Measurements from ENCODE around the gene TRMT2B. TPM values are rescaled to one million over a fixed set of nuclear protein-coding genes. Genes with fewer than 3 reads are reported as not detected.

TRMT2B gene
- total and polyA plus RNA-seq, 2 of the 13 experiments (the other 11 are each of a cell fraction or from before 2014, with no cell fraction given), result 7.0 to 11.2 TPM

- ATAC-seq, result peak; percentile 76
- no peak for FAIRE-seq
- H3K27ac ChIP-seq (ENCODE audit: extremely low read length, insufficient read depth, low read length), result no peak overlapping the region
- H3K36me3 ChIP-seq (replicated peaks in 1 of 2; ENCODE audit: control insufficient read depth in 1 of 2, insufficient read depth in 2 of 2, low read length in 2 of 2), result no peaks in the 10 kb centered on the region
- peak; percentile 39 for DNase-seq (ENCODE audit: low spot score)
- no TSS peak for BruUV-seq (replicated peaks)
- no peaks in the 10 kb centered on the region for H3K79me2 ChIP-seq (ENCODE audit: insufficient read depth, low read length)
- H3K9me3 ChIP-seq (ENCODE audit: low read length), result no peaks in the 10 kb centered on the region
- no peak overlapping the region for H3K4me2 ChIP-seq (ENCODE audit: low read depth, low read length)
- no peaks in the 10 kb centered on the region for H3K27me3 ChIP-seq (ENCODE audit: control insufficient read depth in 1 of 2, insufficient read depth in 2 of 2, low read length in 2 of 2)
- no peaks in the 10 kb centered on the region for H4K20me1 ChIP-seq (ENCODE audit: insufficient read depth, low read length)
- TF ChIP-seq PCBP1 (IDR thresholded peaks at IDR 0.05; ENCODE audit: borderline replicate concordance, low read depth, low read length) (no peak), FOSL2 (CRISPR knock-in tag; IDR thresholded peaks at IDR 0.05) (peak; percentile 78)
- H2AFZ ChIP-seq (ENCODE audit: low read length), result no peak overlapping the region
- ChIA-PET CTCF (ENCODE audit: low intra/inter-chr PET ratio, low total read pairs) (no interaction called here), POLR2A (no interaction called here)
- peaks cover 24% of the 10 kb centered on the region for H3K4me1 ChIP-seq (ENCODE audit: insufficient read depth, low read length)
- no peak overlapping the region for H3K4me3 ChIP-seq (replicated peaks in 1 of 3; ENCODE audit: insufficient read depth in 1 of 3, low read depth in 2 of 3, low read length in 3 of 3)
- intact Hi-C loops (cut with micrococcal nuclease; ENCODE audit: unreplicated experiment) (no loop called here), in situ Hi-C loops (cut with HindIII; ENCODE audit: extremely low pct_ligation_motif_present, low pct_unique_long_range_greater_than_20kb) (no loop called here)
- no peak overlapping the region for H3K9ac ChIP-seq (ENCODE audit: insufficient read depth, low read depth, low read length)
- WGBS (ENCODE audit: low lambda C conversion rate), result 80% methylated on average over 1 of the region's 6 CpGs
Measured at GRCh38 chrX:100980608-100981497, 71.1 kb downstream of the TRMT2B start.

GRCh38 chrX:100979881-100980607 lies 71.9 kb downstream of the TRMT2B start:
- H3K27me3 ChIP-seq (ENCODE audit: control insufficient read depth in 1 of 2, insufficient read depth in 2 of 2, low read length in 2 of 2), result no peaks in the 10 kb centered on the region
- H3K27ac ChIP-seq (ENCODE audit: extremely low read length, insufficient read depth, low read length), result no peak overlapping the region
- H3K4me3 ChIP-seq (replicated peaks in 1 of 3; ENCODE audit: insufficient read depth in 1 of 3, low read depth in 2 of 3, low read length in 3 of 3), result no peak overlapping the region
- POLR2A ChIA-PET, result no interaction called here
- no peak overlapping the region for H3K4me2 ChIP-seq (ENCODE audit: low read depth, low read length)
- H3K36me3 ChIP-seq (replicated peaks in 1 of 2; ENCODE audit: control insufficient read depth in 1 of 2, insufficient read depth in 2 of 2, low read length in 2 of 2), result no peaks in the 10 kb centered on the region
- FAIRE-seq (no peak), DNase-seq (ENCODE audit: low spot score) (peak; percentile 24), ATAC-seq (peak; percentile 56)
- H3K9me3 ChIP-seq (ENCODE audit: low read length), result no peaks in the 10 kb centered on the region
- H3K79me2 ChIP-seq (ENCODE audit: insufficient read depth, low read length), result no peaks in the 10 kb centered on the region
- 40% methylated on average over 1 of the region's 3 CpGs for WGBS (ENCODE audit: low lambda C conversion rate)
- no peak overlapping the region for H3K9ac ChIP-seq (ENCODE audit: insufficient read depth, low read depth, low read length)
- intact Hi-C loops (cut with micrococcal nuclease; ENCODE audit: unreplicated experiment), result no loop called here
- no peaks in the 10 kb centered on the region for H4K20me1 ChIP-seq (ENCODE audit: insufficient read depth, low read length)
- no TSS peak for BruUV-seq (replicated peaks)
- CTCF ChIA-PET (ENCODE audit: low intra/inter-chr PET ratio, low total read pairs), result no interaction called here
- TF ChIP-seq POLR2A (IDR thresholded peaks at IDR 0.05; ENCODE audit: insufficient read depth in 1 of 2, low read depth in 2 of 2, low read length in 2 of 2) (no peak), NFE2 (CRISPR knock-in tag; IDR thresholded peaks at IDR 0.05) (peak; percentile 29; the same call in 1 of the 2 replicates), DDIT3 (CRISPR knock-in tag; IDR thresholded peaks at IDR 0.05) (no peak), KAT2B (IDR thresholded peaks at IDR 0.05; ENCODE audit: borderline replicate concordance, low read depth, low read length) (no peak), MTA3 (CRISPR knock-in tag; IDR thresholded peaks at IDR 0.05) (no peak)
- no peak overlapping the region for H2AFZ ChIP-seq (ENCODE audit: low read length)
- in situ Hi-C loops (cut with HindIII; ENCODE audit: extremely low pct_ligation_motif_present, low pct_unique_long_range_greater_than_20kb), result no loop called here
- H3K4me1 ChIP-seq (ENCODE audit: insufficient read depth, low read length), result peaks cover 24% of the 10 kb centered on the region
